ENCODE results near the gene KANSL3.
"Not testable (repeated sequence)": the region's sequence is repeated elsewhere in the genome, so short reads cannot be mapped to it uniquely, and the experiment has no call there.

KANSL3 gene

DNA sequence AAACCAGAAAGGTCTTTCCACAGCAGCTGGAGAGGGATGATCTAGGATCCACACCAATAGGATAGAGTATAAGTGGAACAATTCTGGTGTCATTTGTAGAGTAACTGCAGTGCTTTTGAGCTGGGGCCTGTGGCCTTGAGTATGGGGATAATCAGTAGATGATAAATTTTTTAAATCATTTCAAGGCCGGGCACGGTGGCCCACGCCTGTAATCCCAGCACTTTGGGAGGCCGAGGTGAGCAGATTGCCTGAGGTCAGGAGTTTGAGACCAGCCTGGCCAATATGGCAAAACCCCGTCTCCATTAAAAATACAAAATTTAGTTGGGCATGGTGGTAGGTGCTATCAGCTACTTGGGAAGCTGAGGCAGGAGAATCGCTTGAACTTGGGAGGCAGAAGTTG is 80.7 kb downstream of the KANSL3 start:
- not testable (repeated sequence) for DNase-seq (ENCODE audit: low read depth)

GRCh38 chr2:96556441-96557330 is 81.4 kb downstream of the KANSL3 start:
- DNase-seq (ENCODE audit: low read depth), result peak; percentile 81

- no peak for DNase-seq (ENCODE audit: low read depth)
Observed at GRCh38 chr2:96555146-96555610, 82.9 kb downstream of the KANSL3 start.

DNA sequence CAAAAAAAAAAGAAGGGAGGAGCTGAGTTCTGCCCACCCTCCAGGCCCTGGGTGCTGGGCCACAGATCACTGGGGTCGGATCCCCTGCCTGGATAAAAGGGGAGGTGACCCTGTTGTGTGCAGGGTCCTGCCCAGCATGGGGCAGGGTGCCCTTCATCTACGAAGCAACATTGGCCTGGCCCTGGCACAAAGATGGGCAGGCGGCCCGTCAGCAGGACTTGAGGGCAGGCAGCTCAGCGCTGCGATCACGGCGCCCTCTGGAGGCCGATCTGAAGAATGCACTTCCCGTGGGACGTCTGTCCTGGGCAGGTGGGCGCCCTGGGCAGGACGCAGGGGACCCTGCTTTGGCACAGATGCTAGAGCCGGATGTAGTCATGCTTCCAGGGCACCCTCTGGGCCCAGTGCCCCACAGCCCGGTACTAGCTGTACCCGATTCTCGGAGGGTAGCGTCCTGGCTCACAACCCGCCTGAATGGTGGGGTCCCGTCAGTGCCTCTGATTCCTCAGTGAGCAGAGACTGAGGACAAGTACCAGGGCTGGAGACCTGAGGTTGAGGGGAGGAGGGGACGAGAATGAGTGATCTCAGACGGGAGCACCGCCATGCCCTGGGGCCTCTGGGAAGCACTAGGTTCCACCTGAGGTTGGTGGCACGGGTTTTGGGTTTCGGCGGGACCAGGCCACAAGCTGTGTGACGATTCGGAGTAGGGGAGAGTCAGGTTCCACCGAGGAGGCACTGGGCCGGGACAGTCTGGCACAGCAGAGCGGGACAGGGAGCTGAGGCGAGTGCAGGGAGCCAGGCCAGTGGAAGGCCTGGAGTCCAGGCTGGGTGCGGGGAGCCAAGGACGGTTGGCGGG is 83.6 kb downstream of the KANSL3 start:
- peak; percentile 41 for DNase-seq (ENCODE audit: low read depth)

DNA sequence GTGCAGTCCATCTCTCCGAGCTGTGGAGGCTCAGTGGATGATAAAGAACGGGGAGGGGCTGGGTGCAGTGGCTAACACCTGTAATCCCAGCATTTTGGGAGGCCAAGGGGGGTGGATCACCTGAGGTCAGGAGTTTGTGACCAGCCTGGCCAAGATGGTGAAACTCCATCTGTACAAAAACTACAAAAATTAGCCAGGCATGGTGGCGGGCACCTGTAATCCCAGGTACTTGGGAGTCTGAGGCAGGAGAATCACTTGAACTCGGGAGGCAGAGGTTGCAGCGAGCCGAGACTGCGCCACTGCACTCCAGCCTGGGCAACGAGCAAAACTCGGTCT is 84.2 kb downstream of the KANSL3 start:
- DNase-seq (ENCODE audit: low read depth), result not testable (repeated sequence)

DNA sequence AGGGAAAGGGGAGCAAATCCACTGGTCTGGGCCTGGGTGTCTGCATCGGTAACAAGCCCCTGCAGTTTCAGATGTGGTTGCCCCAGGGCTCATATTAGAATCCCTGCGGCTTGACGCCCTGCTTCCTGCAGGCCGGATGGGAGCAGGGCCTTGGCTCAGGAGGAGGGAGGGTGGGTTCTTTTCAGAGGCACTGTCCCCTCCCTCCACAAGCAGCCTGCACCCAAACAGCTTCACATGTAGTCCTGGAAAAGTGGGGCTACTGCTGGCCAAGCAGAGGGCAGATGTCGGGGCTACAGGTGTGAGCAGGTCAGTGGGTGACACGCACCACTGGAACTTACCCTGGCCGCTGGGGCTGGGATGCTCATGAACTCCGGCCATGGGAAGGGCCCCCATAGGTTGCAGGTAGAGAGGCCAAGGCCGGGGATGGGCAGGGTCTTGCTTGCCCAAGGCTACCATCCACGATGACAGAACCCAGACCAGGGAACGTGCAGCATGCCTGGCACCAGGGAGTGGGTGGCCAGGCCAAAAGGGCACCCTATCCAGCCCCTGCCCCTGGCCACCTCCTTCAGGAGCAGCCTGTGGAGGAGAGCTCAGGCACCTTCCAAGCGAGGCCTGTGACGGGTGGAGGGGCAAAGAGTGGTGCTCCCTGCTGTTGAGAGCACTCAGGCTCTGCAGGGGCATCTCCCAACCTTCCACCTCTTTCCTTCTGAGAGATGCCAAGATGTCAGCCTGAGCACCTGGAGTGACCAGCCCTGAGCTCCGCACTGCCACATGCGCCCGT is 84.7 kb downstream of the KANSL3 start:
- no peak for DNase-seq (ENCODE audit: low read depth)

- DNase-seq (ENCODE audit: low read depth), result no peak
Observed at GRCh38 chr2:96552315-96553175, 85.6 kb downstream of the KANSL3 start.

DNA sequence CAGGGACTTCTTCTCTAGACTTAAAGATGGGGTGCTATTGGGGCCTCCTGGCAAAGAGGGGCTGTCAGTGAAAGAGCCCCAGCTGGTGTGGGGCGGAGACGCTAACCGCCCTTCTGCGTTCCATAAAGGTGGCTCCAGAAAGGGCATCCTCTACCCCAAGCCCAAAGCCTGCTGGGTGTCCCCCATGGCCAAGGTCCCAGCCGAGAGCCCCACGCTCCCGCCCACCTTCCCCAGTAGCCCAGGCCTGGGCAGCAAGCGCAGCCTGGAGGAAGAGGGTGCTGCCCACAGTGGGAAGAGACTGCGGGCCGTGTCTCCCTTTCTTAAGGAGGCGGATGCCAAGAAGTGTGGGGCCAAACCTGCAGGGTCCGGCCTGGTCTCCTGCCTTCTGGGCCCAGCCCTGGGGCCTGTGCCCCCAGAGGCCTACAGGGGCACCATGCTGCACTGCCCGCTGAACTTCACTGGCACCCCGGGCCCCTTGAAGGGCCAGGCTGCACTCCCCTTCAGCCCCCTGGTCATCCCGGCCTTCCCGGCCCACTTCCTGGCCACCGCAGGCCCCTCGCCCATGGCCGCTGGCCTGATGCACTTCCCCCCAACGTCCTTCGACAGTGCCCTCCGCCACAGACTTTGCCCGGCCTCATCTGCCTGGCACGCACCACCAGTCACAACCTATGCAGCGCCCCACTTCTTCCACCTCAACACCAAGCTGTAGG is 86.4 kb downstream of the KANSL3 start:
- DNase-seq (ENCODE audit: low read depth), result no peak

- no peak for DNase-seq (ENCODE audit: low read depth)
Observed at GRCh38 chr2:96550787-96551604, 87.1 kb downstream of the KANSL3 start.

GRCh38 chr2:96549967-96550786 is 87.9 kb downstream of the KANSL3 start:
- no peak for DNase-seq (ENCODE audit: low read depth)

GRCh38 chr2:96549466-96549785 is 88.7 kb downstream of the KANSL3 start:
- no peak for DNase-seq (ENCODE audit: low read depth)

GRCh38 chr2:96548558-96549465 is 89.3 kb downstream of the KANSL3 start:
- no peak for DNase-seq (ENCODE audit: low read depth)

DNA sequence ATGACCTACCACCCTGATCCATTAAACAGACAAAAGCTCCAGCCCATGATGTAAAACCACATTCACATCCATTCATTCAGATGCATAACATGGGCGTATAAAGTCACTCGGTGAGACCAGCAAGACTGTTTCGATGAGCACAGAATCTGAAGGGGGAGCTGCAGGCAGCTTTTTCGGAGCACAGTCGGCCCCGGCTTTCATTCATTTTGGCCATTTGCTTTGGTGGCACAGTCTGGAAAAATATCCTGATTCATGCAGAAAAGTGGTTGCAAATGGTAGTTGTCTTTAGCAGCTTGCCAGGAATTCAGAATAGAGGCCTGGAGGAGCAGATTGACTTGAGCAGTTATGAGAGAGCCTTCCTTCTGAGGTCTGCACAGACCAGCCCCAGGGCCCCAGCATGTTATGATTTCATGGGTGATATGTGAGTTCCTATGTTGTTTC is 90.4 kb downstream of the KANSL3 start:
- no peak for DNase-seq (ENCODE audit: low read depth)

DNA sequence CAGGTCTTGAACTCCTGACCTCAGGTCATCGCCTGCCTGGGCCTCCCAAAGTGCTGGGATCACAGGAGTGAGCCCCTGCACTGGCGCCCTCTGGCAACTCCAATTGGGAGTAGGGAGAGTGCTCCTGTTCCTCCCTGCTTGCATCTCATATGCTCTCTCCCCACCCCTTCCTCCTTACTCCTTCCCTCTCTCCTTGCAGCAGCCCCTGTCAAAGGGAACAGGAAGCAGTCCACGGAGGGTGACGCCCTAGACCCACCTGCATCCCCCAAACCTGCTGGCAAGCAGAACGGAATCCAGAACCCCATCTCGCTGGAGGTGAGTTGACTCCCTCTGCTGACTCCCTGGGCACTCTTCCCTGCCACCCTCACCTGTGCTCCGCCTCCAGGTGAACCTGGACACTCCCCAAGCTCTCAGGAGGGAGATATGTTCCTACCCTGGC is 90.9 kb downstream of the KANSL3 start:
- no peak for DNase-seq (ENCODE audit: low read depth)

DNA sequence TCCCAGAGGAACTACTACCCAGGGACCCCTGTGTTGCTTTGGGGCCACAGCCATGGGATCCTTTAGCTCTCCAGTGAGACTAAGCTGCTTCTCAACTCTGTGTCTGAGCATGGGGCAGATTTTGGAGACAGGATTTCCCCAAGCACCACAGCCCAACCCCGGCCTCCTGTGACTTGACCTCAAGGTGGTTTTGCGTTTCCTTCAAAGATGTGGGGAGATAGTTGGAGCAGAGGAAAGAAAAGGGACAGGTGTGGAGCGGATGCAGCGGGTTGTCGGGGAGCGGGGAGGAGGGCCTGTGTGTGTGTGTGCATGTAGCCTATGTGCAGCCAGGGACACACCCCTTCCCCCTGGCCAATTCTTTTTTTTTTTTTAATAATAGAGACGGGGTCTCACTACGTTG is 91.3 kb downstream of the KANSL3 start:
- no peak for DNase-seq (ENCODE audit: low read depth)

DNA sequence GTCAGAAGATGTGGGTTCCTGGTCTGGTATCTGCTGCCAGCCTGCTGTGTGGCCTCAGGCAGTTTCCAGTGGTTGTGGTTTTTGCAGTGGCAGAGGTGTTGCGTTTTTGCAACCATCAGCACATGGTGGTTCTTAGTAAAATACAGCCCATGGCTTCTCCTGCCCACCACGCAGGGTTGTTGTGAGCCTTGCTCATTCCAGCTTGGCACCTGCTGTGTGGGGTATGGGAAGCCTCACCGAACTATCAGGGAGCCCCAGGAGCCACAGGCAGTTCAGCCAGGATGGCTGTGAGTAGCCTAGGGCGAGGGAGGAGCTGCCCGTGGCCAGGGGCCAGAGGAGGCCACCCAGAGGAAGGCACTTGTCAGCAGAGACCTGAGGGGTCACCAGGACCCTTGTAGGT is 91.8 kb downstream of the KANSL3 start:
- no peak for DNase-seq (ENCODE audit: low read depth)
